GM12864 (cell line): Measurements from ENCODE around the gene DSG4.

Experiments used
- DNase-seq: peaks from one replicate; pipeline ENCODE4 v3.0.0-alpha.2; 2011; ENCODE audit warnings: low read depth
- H3K4me3 ChIP-seq: 2 replicates; pipeline ENCODE4 v1.5.1; 2011; ENCODE audit warnings: mild to moderate bottlenecking, low read depth, low read length, control low read depth
- TF ChIP-seq, protein P1 (sequence below): IDR thresholded peaks from 2 replicates; pipeline ENCODE4 v1.5.1; 2011; ENCODE audit warnings: low read depth, mild to moderate bottlenecking, moderate library complexity, low read length, control low read depth, inconsistent platforms; ENCODE audit errors: missing control alignments

The DSG4 gene

DNA sequence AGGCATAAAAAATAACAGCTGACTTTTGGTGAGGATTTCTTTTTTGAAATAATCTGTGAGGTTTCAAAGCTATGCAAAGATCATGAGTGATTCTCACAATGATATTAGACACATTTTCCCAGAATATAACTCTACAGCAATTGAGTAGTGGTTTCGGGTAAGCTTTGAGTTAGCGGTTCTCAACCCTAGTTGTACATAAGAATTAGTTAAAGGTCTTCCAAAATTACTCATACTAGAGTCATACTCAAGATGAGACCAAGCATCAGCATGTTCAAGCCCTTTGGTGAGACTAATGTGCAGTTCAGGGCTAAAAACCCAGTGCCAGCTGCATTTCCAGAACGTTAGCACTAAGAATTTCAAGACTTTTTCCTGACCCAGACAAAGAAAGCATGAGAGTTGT is 31.1 kb downstream of the DSG4 start:
- DNase-seq, result no peak
- TF ChIP-seq, protein P1, sequence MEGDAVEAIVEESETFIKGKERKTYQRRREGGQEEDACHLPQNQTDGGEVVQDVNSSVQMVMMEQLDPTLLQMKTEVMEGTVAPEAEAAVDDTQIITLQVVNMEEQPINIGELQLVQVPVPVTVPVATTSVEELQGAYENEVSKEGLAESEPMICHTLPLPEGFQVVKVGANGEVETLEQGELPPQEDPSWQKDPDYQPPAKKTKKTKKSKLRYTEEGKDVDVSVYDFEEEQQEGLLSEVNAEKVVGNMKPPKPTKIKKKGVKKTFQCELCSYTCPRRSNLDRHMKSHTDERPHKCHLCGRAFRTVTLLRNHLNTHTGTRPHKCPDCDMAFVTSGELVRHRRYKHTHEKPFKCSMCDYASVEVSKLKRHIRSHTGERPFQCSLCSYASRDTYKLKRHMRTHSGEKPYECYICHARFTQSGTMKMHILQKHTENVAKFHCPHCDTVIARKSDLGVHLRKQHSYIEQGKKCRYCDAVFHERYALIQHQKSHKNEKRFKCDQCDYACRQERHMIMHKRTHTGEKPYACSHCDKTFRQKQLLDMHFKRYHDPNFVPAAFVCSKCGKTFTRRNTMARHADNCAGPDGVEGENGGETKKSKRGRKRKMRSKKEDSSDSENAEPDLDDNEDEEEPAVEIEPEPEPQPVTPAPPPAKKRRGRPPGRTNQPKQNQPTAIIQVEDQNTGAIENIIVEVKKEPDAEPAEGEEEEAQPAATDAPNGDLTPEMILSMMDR, result no peak
- H3K4me3 ChIP-seq, result no peak overlapping the region

DNA sequence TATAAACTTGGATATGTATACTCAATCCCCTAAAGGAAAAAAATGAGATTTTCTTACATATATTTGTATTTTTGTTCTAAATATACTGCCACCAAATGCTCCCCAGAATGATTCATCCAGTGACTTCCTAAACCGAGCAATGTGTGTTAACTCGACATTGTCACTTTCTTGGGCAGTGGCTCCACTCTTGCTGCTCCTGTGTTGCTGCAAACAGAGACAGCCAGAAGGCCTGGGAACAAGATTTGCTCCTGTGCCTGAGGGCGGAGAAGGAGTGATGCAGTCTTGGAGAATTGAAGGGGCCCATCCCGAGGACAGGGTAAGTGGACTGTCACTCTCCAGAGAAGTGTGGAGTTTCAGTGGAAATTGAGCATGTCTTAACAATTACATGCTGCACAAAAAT is 32.7 kb downstream of the DSG4 start:
- TF ChIP-seq, protein P1, result no peak
- no peak for DNase-seq

DNA sequence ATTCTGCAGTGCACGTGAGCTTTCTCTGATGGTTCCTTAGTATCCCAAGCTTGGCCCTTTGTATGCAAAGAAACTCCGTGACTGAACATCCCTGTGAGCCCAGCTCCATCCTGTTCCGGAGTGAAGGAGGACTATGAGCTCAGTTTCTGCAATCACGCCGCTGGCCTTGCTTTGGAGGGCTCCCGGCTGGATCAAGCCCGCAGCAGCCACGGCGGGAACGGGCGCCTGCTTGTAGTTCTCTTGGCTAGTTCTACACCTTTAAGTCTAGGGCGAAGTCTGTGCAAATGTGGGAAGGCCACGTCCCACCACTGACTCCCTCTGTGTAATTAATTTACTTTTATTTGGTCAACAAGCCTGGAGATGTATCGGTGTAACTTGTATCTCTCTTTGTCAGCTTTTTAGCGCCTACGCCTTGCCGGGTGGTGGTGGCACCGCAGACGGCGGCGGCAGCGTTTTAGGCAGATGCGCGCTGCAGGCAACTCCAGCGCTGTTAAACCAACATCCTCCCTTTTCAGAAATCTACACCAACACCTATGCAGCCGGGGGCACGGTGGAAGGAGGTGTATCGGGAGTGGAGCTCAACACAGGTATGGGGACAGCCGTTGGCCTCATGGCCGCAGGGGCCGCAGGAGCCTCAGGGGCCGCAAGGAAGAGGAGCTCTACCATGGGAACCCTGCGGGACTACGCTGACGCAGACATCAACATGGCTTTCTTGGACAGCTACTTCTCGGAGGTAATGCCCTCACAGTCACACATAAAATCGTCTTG is 34.3 kb downstream of the DSG4 start:
- TF ChIP-seq, protein P1, result no peak
- DNase-seq, result no peak
- no peak overlapping the region for H3K4me3 ChIP-seq

More for the DNA sequence above, 32.7 kb downstream of the DSG4 start:
- H3K4me3 ChIP-seq, result no peak overlapping the region

DNA sequence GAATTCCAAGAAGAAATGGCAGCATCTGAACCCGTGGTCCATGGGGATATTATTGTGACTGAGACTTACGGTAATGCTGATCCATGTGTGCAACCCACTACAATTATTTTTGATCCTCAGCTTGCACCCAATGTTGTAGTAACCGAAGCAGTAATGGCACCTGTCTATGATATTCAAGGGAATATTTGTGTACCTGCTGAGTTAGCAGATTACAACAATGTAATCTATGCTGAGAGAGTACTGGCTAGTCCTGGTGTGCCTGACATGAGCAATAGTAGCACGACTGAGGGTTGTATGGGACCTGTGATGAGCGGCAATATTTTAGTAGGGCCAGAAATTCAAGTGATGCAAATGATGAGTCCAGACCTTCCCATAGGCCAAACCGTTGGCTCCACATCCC is 36.6 kb downstream of the DSG4 start:
- no peak overlapping the region for H3K4me3 ChIP-seq
- no peak for DNase-seq
- TF ChIP-seq, protein P1, result no peak

DNA sequence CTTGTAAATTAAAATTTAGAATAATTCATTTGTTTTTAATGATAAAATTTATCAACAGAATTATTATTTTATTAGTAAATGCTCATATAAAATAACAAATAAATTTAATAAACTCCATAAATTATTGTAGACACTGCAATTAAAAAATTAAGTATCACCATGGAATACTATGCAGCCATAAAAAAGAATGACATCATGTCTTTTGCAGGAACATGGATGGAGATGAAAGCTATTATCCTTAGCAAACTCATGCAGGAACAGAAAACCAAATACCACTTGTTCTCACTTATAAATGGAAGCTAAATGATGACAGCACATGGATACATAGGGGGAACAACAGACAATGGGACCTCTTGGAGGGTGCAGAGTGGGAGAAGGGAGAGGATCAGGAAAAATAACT is 41.3 kb downstream of the DSG4 start:
- DNase-seq, result no peak
- TF ChIP-seq, protein P1, result no peak
- H3K4me3 ChIP-seq, result no peak overlapping the region

DNA sequence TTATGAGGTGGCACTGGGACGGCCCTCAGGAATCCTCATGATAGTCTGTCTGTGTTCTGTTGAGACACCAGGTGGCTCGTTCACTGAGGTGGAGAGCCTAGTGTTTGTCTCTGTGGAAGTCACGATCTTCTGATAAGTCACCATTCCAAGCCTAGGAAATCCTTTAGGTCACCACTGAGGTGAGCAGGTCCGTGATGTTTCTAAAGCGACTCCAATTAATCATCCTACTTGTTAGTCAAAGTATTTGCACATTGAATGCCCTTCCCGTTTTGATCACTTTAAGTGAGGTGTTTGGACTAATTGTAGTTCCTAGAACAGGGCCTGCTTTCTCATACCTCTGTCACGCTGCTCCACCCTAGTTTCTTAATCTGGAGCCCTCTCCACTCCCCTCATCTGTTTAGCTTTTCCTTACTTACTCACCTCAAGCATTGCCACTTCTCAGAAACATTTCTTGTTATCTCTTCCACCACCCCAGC is 42.9 kb downstream of the DSG4 start:
- TF ChIP-seq, protein P1, result no peak
- no peak for DNase-seq

DNA sequence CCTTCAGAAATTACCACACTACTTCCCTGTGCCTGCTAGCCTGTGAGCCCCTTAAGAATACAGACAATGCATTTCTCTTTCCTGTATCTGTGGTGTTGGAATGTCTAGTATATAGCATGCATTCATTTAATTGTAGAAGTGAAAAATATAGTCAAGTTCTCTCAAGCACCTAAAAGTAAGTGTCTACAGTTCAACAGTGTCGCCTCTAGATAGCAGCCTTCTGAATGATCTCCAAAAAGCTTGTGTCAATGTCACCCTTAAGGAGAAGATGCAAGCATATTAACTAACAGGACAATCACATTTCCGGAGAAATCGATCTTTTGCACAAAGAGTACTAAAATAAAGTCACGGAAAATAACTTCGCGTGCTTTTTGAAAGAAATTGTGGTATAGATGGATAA is 43.5 kb downstream of the DSG4 start:
- DNase-seq, result no peak
- H3K4me3 ChIP-seq, result no peak overlapping the region
- TF ChIP-seq, protein P1, result no peak

More for the DNA sequence above, 42.9 kb downstream of the DSG4 start:
- no peak overlapping the region for H3K4me3 ChIP-seq
